GM19328 (cell line): Measurements from ENCODE around the gene ANTXR1.

Source experiments
- ATAC-seq: cut with Tn5 transposase; IDR thresholded peaks from one replicate; pipeline ENCODE4 v1.9.1; 2021; ENCODE audit warnings: mild to moderate bottlenecking, moderate library complexity; ENCODE audit not compliant: unreplicated experiment

Gene ANTXR1

DNA sequence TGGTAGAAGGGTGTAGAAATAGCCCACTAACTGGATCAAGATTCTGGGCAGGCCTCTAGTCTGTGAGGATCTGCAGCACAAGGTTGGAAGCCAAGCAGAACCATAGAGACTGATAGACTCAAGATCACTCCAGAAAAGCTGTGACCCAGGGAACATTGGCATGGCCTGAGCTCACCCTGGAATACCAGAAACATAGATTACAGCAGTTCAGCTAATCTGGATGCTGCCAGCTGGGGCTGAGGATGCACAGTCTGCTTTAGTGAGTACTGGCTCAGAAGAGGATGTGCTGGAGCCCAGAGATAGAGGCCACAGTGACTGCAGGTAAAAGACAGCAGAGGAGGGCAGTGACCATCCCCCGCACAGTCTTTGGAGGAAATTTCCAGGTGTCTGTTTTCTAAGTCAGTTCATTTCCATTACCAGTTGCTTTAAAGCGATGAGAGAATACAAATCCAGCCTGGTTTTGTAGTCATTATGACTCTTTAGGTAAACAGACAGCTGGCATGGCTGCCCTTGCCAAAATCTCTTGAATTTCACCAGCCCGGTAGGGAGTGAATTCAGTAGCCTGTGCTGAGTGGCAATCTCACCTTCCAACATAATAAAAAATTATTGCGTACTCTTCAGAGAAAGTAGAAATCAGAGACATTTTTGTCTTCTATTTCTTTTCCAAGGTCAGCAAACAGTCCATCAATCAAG is 119.2 kb downstream of the ANTXR1 start:
- ATAC-seq, result no peak

DNA sequence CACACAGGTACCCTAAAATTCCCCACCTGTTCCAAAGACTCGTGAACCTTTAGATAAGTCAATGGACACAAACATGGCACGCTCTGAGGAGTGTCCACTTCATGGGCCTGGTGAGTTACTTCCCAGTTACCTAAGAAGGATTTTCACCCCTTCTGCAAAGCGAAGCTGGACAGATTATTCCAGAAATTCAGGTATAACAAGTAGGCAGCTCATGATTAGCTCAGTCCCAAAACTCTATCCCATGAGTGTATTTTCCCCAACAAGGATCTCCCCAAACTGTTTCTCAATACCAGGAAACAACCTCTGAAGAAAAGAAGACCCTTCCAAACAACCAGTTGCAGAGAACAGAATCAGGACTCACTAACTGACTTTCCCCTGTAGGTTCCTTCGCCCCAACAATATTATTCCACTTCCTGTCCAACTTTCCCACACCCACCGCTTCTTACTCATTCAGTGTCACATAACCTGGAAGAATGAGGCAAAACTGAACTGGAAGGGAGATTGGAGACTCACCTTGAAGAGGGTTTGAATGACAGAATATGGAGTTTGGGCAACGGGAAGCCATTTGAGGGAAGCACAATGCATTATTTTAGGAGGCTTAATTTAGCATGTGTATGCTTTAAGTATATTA is 120.1 kb downstream of the ANTXR1 start:
- no peak for ATAC-seq

- no peak for ATAC-seq
These were observed 120.9 kb downstream of the ANTXR1 start for GRCh38 chr2:69133898-69134297.

DNA sequence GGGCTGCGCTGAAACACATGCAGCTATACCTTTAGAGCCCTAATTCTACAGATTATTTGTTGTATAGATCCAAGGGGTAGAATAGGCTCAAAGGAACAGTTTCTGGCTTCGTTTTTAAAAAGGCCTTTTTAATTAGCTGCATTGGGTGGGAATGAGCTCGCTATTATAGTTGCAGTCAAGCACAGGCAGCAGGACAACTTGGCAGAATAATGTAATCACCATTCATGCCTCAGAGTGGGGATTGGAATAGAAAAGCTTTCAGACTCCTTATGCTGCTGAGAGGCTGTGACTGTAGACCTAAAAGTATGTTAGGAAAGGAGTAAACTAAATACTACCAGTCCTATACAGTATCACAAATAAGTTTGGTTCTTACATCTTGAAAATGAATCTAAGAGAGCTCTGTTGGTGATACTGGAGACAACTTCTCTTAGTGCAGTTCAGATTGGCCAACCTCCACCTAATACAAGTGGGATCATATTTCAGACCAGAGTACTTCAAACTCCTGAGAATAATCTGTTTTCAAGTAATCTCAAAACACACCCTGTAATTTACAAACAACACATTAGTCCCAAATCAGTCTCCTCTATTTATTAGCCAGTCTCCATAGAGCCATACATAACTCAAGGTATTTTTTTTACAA is 121.4 kb downstream of the ANTXR1 start:
- ATAC-seq, result no peak

- no peak for ATAC-seq
These were observed 125.3 kb downstream of the ANTXR1 start for GRCh38 chr2:69138247-69138772.

DNA sequence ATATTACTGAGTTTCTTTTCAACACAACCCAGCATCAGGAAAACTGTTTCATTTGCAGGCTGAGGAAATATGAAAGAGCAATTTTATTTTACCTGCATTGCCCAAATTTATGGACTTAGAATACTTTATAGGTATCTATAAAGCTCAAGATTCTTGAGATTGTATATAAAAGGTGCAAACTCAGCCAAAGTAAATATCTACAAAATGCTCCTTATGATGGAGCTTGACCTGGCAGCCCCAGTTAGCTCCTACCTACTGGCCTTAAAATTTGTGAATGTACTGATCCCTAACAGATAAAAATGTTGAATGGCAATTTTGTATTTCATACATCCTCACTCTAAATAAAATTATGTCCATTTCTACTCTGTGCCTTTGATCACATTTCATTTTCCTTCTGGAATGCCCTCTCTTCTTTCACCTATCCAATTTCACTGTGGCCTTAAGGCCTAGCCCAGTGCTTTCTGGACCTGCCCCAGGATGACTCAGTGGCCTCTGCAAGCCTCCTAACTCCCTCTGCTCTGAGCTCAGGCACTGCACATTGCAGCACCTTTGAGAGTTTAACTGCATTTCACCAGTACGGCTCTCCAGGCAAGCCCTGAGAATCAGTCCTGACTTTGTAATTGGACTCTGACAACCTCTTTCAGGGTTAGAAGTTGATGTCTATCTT is 125.9 kb downstream of the ANTXR1 start:
- no peak for ATAC-seq

DNA sequence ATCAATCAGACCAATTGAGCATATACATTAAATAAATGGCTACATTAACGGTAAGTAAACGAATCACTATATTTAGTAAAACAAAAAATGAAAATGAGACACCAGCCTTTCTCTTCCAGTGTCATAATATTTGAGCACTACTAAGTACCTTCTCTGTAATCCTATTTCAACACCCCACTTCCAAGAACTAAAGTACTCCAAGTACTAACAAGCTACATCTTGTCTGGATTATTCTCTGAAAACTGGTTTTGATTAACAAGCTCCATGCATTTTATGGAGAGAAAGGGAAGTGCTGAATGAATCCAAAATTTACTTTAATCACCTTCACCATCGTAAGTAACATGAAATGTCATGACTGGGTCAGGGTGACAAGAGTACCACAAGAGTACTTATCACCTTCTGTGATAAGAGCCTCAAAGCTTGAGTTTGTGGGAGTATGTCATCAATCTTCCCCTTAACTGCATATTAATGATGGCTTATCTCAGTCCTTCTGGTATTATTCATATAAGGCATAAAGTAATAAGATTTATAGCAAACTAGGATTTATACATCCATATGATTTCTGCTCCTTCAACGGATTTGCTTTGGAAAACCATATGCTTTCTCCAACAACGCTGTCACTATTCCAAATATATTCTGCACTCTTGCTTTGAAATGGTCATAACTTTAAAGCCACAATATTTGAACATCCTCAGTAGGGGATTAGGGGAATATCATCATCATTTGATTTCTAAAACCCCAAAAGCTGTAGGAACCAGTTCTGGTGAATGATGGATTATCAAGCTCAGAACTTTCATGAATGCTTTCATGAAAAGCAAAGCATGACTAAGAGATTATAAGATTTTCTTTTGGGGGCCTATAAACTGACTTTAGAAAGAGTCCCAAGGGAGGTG is 127.0 kb downstream of the ANTXR1 start:
- no peak for ATAC-seq

DNA sequence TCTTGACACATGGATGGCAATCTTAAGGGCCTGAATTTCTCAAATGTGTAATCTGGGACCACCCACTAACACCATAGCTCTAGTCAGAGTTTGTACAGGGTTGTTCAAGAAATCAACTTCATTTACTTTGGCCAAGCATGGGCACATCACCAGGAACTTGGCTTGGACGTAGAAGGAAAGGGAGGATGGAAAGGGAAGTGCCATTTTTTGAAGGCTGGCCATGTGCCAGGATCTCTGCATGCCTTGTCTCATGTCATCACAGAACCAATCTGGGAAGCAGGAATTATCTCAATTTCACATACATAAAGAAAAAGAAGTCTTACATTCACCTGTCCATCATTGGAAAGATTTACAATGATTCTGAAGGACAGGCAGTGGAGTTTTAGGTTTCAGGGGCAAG is 128.1 kb downstream of the ANTXR1 start:
- no peak for ATAC-seq

GRCh38 chr2:69143748-69144360 is 130.9 kb downstream of the ANTXR1 start:
- ATAC-seq, result no peak

DNA sequence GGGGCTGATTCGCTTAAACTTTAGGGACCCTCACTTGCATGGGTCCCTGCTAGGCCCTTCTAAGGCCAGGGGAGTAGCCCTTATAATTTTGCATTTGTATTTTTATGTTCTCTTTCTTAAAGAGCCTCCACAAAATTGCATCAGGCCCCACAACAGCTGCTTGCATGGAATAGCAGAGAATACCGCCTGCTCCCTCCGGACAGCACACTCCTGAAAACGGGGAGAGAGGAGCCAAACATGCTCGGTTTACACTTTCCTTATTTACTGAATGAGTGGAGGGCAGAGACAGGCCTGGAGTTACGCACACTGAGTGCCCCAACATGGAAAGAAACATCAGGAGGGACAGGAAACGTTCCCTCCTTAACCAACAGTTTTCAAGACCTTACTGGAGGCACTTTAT is 132.2 kb downstream of the ANTXR1 start:
- no peak for ATAC-seq

- no peak for ATAC-seq
These were observed 135.0 kb downstream of the ANTXR1 start for GRCh38 chr2:69147841-69148533.

- ATAC-seq, result no peak
These were observed 136.7 kb downstream of the ANTXR1 start for GRCh38 chr2:69149631-69150215.

- no peak for ATAC-seq
These were observed 139.0 kb downstream of the ANTXR1 start for GRCh38 chr2:69151931-69152330.

GRCh38 chr2:69152847-69153583 is 140.0 kb downstream of the ANTXR1 start:
- no peak for ATAC-seq

GRCh38 chr2:69154106-69154505 is 141.1 kb downstream of the ANTXR1 start:
- ATAC-seq, result no peak

DNA sequence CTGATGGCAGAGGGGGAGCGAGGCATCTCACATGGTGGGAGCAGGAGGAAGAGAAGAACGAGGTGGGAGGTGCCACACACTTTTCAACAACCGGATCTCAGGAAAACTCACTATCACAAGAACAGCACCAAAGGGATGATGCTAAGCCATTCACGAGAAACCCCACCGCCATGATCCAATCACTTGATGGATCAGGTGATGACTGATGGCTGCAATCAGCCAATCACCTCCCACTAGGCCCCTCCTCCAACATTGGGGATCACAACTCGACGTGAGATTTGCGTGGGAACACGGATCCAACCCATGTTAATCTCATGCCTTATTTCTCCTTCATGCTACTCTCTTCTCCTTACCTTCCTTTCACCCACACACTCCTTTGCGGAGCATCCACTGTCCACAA is 143.6 kb downstream of the ANTXR1 start:
- ATAC-seq, result no peak

- ATAC-seq, result no peak
These were observed 144.5 kb downstream of the ANTXR1 start for GRCh38 chr2:69157441-69157840.

DNA sequence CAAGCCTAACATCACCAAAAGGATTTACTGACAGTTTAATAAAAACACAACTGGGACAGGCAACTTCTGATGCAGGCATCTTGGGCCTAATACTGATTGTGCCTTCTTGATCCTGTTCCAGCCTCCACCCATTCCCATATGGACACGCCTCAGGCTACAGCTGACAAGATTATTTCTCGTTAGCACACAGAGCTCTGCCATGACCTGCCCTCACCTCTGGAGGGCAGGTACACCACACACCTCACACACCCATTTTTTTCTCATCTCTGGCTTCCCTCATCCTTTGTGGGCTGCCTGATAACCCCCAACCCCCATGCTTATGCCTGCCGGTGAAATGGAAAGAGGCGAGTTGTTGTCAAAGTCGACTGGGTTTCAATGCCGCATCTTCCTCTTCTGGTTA is 147.0 kb downstream of the ANTXR1 start:
- ATAC-seq, result no peak
